ENCODE measurements around the gene MYH11. TPM values are rescaled to one million over a fixed set of nuclear protein-coding genes. Genes with fewer than 3 reads are reported as not detected.

The MYH11 gene
- total RNA-seq, 1 experiment from 2014 or later = not detected

DNA sequence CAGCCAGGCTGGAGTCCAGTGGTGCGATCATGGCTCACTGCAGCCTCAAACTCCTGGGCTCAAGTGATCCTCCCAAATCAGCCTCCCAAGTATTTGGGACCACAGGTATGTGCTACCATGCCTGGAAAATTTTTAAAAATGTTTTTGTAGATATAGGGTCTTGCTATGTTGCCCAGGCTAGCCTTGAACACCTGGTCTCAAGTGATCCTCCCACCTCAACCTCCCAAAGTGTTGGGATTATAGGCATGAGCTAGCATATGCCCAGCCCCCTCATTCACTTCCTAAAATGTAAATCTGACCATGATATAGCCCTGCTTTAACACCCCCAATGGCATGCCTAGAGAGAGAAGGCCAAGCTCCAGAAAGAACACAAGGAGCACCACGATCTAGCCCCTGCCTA is 108.2 kb downstream of the MYH11 start:
- H3K4me1 ChIP-seq = no peaks in the 10 kb centered on the region
- CTCF ChIA-PET = no interaction called here
- H3K4me1 Mint-ChIP-seq (ENCODE audit: low read depth, unreplicated experiment) = no peaks in the 10 kb centered on the region
- POLR2A ChIA-PET = no interaction called here
- H3K36me3 Mint-ChIP-seq (ENCODE audit: insufficient read depth, unreplicated experiment) = no peaks in the 10 kb centered on the region
- no peaks in the 10 kb centered on the region for H3K27me3 ChIP-seq (replicated peaks; ENCODE audit: control insufficient read depth, insufficient read depth, low read length)
- no peaks in the 10 kb centered on the region for H3K9me3 Mint-ChIP-seq (ENCODE audit: unreplicated experiment)
- no peaks in the 10 kb centered on the region for H3K9me3 ChIP-seq
- H3K36me3 ChIP-seq (ENCODE audit: control insufficient read depth, insufficient read depth, low read length) = no peaks in the 10 kb centered on the region
- BruUV-seq (replicated peaks) = no TSS peak
- intact Hi-C loops (cut with micrococcal nuclease; ENCODE audit: unreplicated experiment) = no loop called here
- H3K4me3 Mint-ChIP-seq (ENCODE audit: unreplicated experiment) = no peak overlapping the region
- peaks cover 8% of the 10 kb centered on the region for H3K27me3 Mint-ChIP-seq (ENCODE audit: insufficient read depth, unreplicated experiment)
- no peak overlapping the region for H3K4me3 ChIP-seq (ENCODE audit: low read depth, low read length)
- TF ChIP-seq CTCF (IDR thresholded peaks at IDR 0.05; ENCODE audit: insufficient read depth in 1 of 2, low read depth in 1 of 2, low read length in 1 of 2, severe bottlenecking in 1 of 2, unreplicated experiment in 1 of 2) = no peak
- DNase-seq = no peak
- no peak overlapping the region for H3K27ac Mint-ChIP-seq (ENCODE audit: unreplicated experiment)

DNA sequence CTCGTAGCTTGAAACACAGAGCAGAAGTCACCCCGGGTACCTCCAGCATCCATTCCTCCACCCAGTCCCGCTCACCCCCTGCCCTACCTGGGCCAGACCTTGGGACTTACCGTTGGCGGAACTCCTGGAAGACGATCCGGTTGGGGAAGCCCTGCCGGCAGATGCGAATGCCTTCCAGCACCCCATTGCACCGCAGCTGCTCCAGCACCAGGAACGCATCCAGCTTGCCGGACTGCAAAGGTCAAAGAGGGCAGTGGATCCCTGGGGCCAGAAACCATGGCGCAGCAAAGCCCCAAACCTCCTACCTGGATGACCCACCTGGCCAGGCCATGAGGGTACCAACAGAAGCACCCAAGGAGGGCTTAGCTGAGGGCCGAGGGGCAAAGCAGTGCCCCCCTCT is 108.9 kb downstream of the MYH11 start:
- ChIA-PET CTCF (no interaction called here), POLR2A (no interaction called here)
- no peaks in the 10 kb centered on the region for H3K9me3 Mint-ChIP-seq (ENCODE audit: unreplicated experiment)
- H3K27me3 ChIP-seq (replicated peaks; ENCODE audit: control insufficient read depth, insufficient read depth, low read length) = no peaks in the 10 kb centered on the region
- no peaks in the 10 kb centered on the region for H3K9me3 ChIP-seq
- no peaks in the 10 kb centered on the region for H3K36me3 ChIP-seq (ENCODE audit: control insufficient read depth, insufficient read depth, low read length)
- no peaks in the 10 kb centered on the region for H3K4me1 ChIP-seq
- peaks cover 8% of the 10 kb centered on the region for H3K27me3 Mint-ChIP-seq (ENCODE audit: insufficient read depth, unreplicated experiment)
- no TSS peak for BruUV-seq (replicated peaks)
- TF ChIP-seq CTCF (IDR thresholded peaks at IDR 0.05; ENCODE audit: insufficient read depth in 1 of 2, low read depth in 1 of 2, low read length in 1 of 2, severe bottlenecking in 1 of 2, unreplicated experiment in 1 of 2) = no peak
- no peak overlapping the region for H3K4me3 Mint-ChIP-seq (ENCODE audit: unreplicated experiment)
- intact Hi-C loops (cut with micrococcal nuclease; ENCODE audit: unreplicated experiment) = no loop called here
- H3K4me1 Mint-ChIP-seq (ENCODE audit: low read depth, unreplicated experiment) = no peaks in the 10 kb centered on the region
- no peak for DNase-seq
- no peaks in the 10 kb centered on the region for H3K36me3 Mint-ChIP-seq (ENCODE audit: insufficient read depth, unreplicated experiment)
- H3K27ac Mint-ChIP-seq (ENCODE audit: unreplicated experiment) = no peak overlapping the region
- no peak overlapping the region for H3K4me3 ChIP-seq (ENCODE audit: low read depth, low read length)

GRCh38 chr16:15746332-15746731 is 110.5 kb downstream of the MYH11 start:
- no peaks in the 10 kb centered on the region for H3K4me1 Mint-ChIP-seq (ENCODE audit: low read depth, unreplicated experiment)
- ChIA-PET POLR2A (no interaction called here), CTCF (no interaction called here)
- no peaks in the 10 kb centered on the region for H3K36me3 ChIP-seq (ENCODE audit: control insufficient read depth, insufficient read depth, low read length)
- H3K27me3 ChIP-seq (replicated peaks; ENCODE audit: control insufficient read depth, insufficient read depth, low read length) = no peaks in the 10 kb centered on the region
- no peaks in the 10 kb centered on the region for H3K9me3 ChIP-seq
- no TSS peak for BruUV-seq (replicated peaks)
- TF ChIP-seq CTCF (IDR thresholded peaks at IDR 0.05; ENCODE audit: insufficient read depth in 1 of 2, low read depth in 1 of 2, low read length in 1 of 2, severe bottlenecking in 1 of 2, unreplicated experiment in 1 of 2) = no peak
- no peak overlapping the region for H3K4me3 ChIP-seq (ENCODE audit: low read depth, low read length)
- intact Hi-C loops (cut with micrococcal nuclease; ENCODE audit: unreplicated experiment) = no loop called here
- H3K27me3 Mint-ChIP-seq (ENCODE audit: insufficient read depth, unreplicated experiment) = peaks cover 8% of the 10 kb centered on the region
- no peak for DNase-seq
- no peak overlapping the region for H3K27ac Mint-ChIP-seq (ENCODE audit: unreplicated experiment)
- H3K4me1 ChIP-seq = no peaks in the 10 kb centered on the region
- H3K4me3 Mint-ChIP-seq (ENCODE audit: unreplicated experiment) = no peak overlapping the region
- H3K9me3 Mint-ChIP-seq (ENCODE audit: unreplicated experiment) = no peaks in the 10 kb centered on the region
- no peaks in the 10 kb centered on the region for H3K36me3 Mint-ChIP-seq (ENCODE audit: insufficient read depth, unreplicated experiment)

Measured in Caco-2 (cell line).